Duodenal mucosa (tissue), 2 donors: ENCODE data around the gene SLC17A9.

Source experiments
- H3K27ac ChIP-seq: one replicate; pipeline ENCODE4 v1.7.0; 2013; ENCODE audit warnings: low read depth, low read length
- H3K27me3 ChIP-seq, 2 donors: one replicate each; pipeline ENCODE4 v1.7.0; 2013; ENCODE audit warnings: low read length in 2 of 2, control low read depth in 1 of 2; ENCODE audit not compliant: insufficient read depth in 2 of 2, control insufficient read depth in 1 of 2
- H3K36me3 ChIP-seq, 2 donors: one replicate each; pipeline ENCODE4 v1.7.0; 2013; ENCODE audit warnings: low read length in 2 of 2, control low read depth in 1 of 2; ENCODE audit not compliant: insufficient read depth in 2 of 2, control insufficient read depth in 1 of 2
- H3K4me1 ChIP-seq, 2 donors: one replicate each; pipeline ENCODE4 v1.7.0; 2013; ENCODE audit warnings: low read length in 2 of 2, control low read depth in 1 of 2; ENCODE audit not compliant: insufficient read depth in 2 of 2, control insufficient read depth in 1 of 2
- H3K4me3 ChIP-seq, 2 donors: one replicate each; pipeline ENCODE4 v1.7.0; 2013; ENCODE audit warnings: low read length in 2 of 2, low read depth in 1 of 2
- H3K9ac ChIP-seq, 2 donors: one replicate each; pipeline ENCODE4 v1.7.0; 2013; ENCODE audit warnings: low read length in 2 of 2, low read depth in 1 of 2
- H3K9me3 ChIP-seq, 2 donors: one replicate each; pipeline ENCODE4 v1.7.0; 2013; ENCODE audit warnings: low read length in 2 of 2, control low read depth in 1 of 2; ENCODE audit not compliant: control insufficient read depth in 1 of 2

The SLC17A9 gene

DNA sequence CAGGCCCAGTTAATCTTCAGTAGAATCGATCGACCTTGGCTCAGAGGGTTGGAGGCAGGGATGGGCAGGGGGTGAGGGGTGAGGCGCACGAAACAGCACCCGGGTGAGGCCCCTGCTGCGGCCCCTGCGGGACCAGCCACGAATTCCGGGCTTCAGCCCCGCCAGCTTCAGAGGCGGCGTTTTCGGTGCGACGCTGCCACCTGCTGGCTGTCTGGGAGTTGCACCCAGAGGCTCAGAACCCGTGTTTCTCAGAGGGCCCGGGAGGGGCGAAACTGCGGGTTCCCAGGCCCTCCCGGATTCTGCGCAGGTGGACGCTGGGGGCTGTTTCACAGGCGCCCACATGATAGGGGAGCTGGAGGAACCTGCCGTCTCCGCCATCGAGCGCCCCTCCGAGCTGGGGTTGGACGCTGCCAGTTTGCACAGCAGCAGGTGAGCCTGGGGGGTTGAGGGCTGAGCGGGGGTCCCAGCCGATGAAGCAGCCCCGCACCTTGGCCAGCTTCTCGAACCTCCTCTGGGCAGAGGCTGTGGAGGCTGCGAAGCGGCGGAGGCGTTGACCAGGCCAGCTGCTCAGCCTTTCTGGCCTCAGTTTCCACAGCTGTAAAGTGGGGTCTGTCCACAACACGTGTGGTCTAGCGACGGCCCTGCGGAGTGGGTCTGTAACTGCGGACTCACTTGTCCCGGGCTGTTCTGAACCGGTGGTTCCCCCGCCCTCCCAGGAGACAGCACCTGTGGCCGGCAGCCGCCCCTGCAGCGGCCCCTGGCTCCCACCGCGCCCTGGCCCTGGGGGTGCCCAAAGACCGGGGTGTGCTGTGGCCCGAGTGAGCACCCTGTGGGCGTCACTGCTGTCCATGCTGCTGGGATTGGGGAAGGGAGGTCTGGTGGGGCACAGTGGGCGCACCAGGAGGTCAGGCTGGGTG, 56.8 kb downstream of the SLC17A9 start:
- H3K36me3 ChIP-seq, result no peaks in the 10 kb centered on the region

GRCh38 chr20:63009988-63010769, 57.7 kb downstream of the SLC17A9 start:
- H3K27ac ChIP-seq, result no peak overlapping the region
- no peaks in the 10 kb centered on the region for H3K36me3 ChIP-seq
- no peaks in the 10 kb centered on the region for H3K9me3 ChIP-seq
- H3K9ac ChIP-seq, result no peak overlapping the region
- peaks cover 0 to 10% of the 10 kb centered on the region in 2 donors for H3K4me1 ChIP-seq
- peaks cover 60 to 66% of the 10 kb centered on the region in 2 donors for H3K27me3 ChIP-seq
- peak overlapping the region in 1 of 2 donors; percentile 50 for H3K4me3 ChIP-seq

More for the DNA sequence above, 56.8 kb downstream of the SLC17A9 start:
- Histone ChIP-seq H3K9ac (no peak overlapping the region), H3K27ac (no peak overlapping the region), H3K4me3 (peak overlapping the region; percentile 15 to 50), H3K4me1 (peaks cover 0 to 10% of the 10 kb centered on the region in 2 donors), H3K9me3 (no peaks in the 10 kb centered on the region), H3K27me3 (peaks cover 60 to 74% of the 10 kb centered on the region in 2 donors)

DNA sequence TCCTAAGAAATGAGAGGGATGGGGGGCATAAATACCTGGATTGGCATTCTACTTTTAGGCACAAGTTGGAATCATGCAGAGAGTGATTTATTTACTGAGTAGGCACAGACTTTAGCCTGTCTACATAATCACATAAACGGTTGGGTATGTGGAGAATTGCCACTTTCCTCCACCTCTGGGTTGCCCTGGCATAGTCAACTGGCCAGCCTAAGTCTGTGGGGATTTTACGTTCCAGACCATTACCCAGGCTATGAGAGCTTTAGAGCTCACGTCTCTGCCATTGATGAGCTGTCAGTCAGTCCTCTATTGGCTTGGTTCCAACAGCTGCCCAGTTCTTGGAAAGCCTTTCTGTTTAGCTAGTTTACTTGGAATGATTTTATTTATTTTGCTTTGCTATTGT, 59.3 kb downstream of the SLC17A9 start:
- Histone ChIP-seq H3K36me3 (no peaks in the 10 kb centered on the region), H3K4me1 (peaks cover 0 to 10% of the 10 kb centered on the region in 2 donors), H3K27me3 (peaks cover 54 to 69% of the 10 kb centered on the region in 2 donors), H3K9ac (no peak overlapping the region), H3K9me3 (no peaks in the 10 kb centered on the region), H3K4me3 (no peak overlapping the region), H3K27ac (no peak overlapping the region)

GRCh38 chr20:63013207-63013606, 60.7 kb downstream of the SLC17A9 start:
- no peak overlapping the region for H3K4me3 ChIP-seq
- no peaks in the 10 kb centered on the region for H3K36me3 ChIP-seq
- H3K9me3 ChIP-seq, result no peaks in the 10 kb centered on the region
- no peak overlapping the region for H3K27ac ChIP-seq
- no peak overlapping the region for H3K9ac ChIP-seq
- peaks cover 0 to 10% of the 10 kb centered on the region in 2 donors for H3K4me1 ChIP-seq
- peaks cover 45 to 58% of the 10 kb centered on the region in 2 donors for H3K27me3 ChIP-seq

DNA sequence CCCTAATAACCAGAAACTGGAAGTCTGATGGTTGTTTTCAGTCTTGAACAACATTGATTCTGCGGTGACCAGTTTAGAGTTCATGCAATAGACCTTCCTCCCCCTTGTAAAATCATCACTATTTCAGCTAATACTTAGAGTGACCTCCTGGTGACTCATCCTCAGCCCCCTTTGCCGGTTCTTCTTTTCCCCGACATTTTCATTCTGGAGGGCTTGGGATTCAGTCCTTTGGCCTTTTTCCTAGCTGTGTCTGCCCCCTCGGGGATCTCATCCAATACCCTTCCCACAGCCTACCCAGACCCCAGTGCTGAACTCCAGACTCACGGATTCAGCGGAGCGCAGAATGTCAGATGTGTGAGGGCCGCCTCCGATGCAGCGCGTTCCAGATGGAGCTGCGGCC, 61.8 kb downstream of the SLC17A9 start:
- H3K27me3 ChIP-seq, result peaks cover 39 to 50% of the 10 kb centered on the region in 2 donors
- peaks cover 0 to 8% of the 10 kb centered on the region in 2 donors for H3K4me1 ChIP-seq
- H3K27ac ChIP-seq, result no peak overlapping the region
- no peaks in the 10 kb centered on the region for H3K9me3 ChIP-seq
- H3K36me3 ChIP-seq, result no peaks in the 10 kb centered on the region
- no peak overlapping the region for H3K4me3 ChIP-seq
- H3K9ac ChIP-seq, result no peak overlapping the region

GRCh38 chr20:63014710-63015109, 62.2 kb downstream of the SLC17A9 start:
- Histone ChIP-seq H3K36me3 (no peaks in the 10 kb centered on the region), H3K4me1 (peaks cover 0 to 4% of the 10 kb centered on the region in 2 donors), H3K27me3 (peaks cover 35 to 46% of the 10 kb centered on the region in 2 donors), H3K9ac (no peak overlapping the region), H3K9me3 (no peaks in the 10 kb centered on the region), H3K4me3 (no peak overlapping the region), H3K27ac (no peak overlapping the region)

GRCh38 chr20:63015147-63015661, 62.7 kb downstream of the SLC17A9 start:
- H3K4me3 ChIP-seq, result no peak overlapping the region
- H3K36me3 ChIP-seq, result no peaks in the 10 kb centered on the region
- H3K9ac ChIP-seq, result no peak overlapping the region
- no peak overlapping the region for H3K27ac ChIP-seq
- H3K9me3 ChIP-seq, result no peaks in the 10 kb centered on the region
- H3K27me3 ChIP-seq, result peaks cover 31 to 41% of the 10 kb centered on the region in 2 donors
- H3K4me1 ChIP-seq, result no peaks in the 10 kb centered on the region

GRCh38 chr20:63015662-63016361, 63.3 kb downstream of the SLC17A9 start:
- Histone ChIP-seq H3K9ac (no peak overlapping the region), H3K4me1 (no peaks in the 10 kb centered on the region), H3K36me3 (no peaks in the 10 kb centered on the region), H3K27me3 (peaks cover 31 to 39% of the 10 kb centered on the region in 2 donors), H3K27ac (no peak overlapping the region), H3K4me3 (no peak overlapping the region), H3K9me3 (no peaks in the 10 kb centered on the region)

DNA sequence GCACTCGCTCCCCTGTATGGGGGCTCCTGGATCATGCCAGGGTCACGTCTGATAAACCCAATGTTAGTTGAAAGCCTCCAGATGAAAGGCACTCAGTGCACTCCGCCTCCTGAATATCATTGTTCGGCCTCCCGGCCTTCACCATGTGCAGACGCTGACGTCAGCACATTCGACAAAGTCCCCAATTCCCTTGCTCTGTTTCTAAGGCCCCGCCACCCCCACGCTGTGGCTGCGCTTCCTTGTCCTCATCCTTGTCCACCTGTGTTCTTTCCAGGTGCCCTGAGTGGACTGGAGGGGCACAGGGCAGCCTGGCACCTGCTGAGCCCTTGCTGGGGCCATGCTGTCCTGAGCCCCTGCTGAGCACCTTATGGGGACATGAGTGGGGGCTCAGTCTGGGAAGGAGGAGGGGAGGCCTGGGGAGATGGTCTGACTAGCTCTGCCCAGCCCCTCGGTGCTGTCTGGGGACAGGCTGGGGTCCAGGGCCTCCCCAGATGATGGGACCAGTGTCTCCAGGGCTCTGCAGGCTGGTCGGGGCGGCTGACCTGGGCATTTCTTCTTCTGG, 64.1 kb downstream of the SLC17A9 start:
- no peak overlapping the region for H3K27ac ChIP-seq
- H3K27me3 ChIP-seq, result peaks cover 34 to 35% of the 10 kb centered on the region in 2 donors
- no peak overlapping the region for H3K4me3 ChIP-seq
- no peaks in the 10 kb centered on the region for H3K4me1 ChIP-seq
- H3K36me3 ChIP-seq, result no peaks in the 10 kb centered on the region
- no peak overlapping the region for H3K9ac ChIP-seq
- no peaks in the 10 kb centered on the region for H3K9me3 ChIP-seq
